ENCODE data around the gene CERS6.

CERS6 gene

DNA sequence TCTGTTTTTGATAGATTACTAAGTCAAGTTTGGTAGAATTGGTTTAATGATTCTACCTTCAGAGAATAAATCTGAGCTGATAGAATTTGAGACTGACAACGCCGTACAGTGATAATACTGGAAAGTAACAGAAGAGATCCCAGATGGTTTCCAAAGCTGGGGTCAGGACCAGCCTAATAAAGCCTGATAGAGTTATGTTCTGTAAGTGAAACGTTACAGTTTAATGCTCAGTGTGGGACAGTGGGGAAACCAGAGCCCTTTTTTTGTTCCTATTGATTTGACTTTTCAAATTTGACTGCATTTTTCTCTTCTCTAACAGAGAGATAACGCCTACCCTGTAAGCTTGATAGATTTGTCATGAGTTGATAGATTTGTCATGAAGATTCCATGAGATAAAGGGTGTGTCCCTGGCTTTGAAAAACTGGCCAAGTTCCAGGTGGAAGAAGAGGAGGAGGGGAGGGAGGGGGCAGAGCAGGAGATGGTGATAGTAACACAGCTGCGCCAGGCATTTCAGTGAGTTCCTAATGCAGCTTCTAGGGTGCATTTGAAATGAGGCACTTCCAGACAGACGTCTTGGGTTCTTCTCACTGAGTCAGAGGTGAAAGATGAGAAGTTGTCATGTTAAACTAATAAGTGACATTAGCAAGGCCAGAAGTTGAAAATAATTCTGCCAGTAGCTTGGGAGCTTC, 65.1 kb downstream of the CERS6 start:
- H3K4me3 ChIP-seq (ENCODE audit: low read depth, low read length), result no peak overlapping the region
- no peak for TF ChIP-seq CTCF (IDR thresholded peaks at IDR 0.05; ENCODE audit: low read depth, low read length)

- TF ChIP-seq CTCF (IDR thresholded peaks at IDR 0.05; ENCODE audit: low read depth, low read length), result no peak
- no peak overlapping the region for H3K4me3 ChIP-seq (ENCODE audit: low read depth, low read length)
These were observed 66.4 kb downstream of the CERS6 start for GRCh38 chr2:168522446-168522845.

GRCh38 chr2:168524005-168524404, 67.9 kb downstream of the CERS6 start:
- no peak overlapping the region for H3K4me3 ChIP-seq (ENCODE audit: low read depth, low read length)
- no peak for TF ChIP-seq CTCF (IDR thresholded peaks at IDR 0.05; ENCODE audit: low read depth, low read length)

- no peak for TF ChIP-seq CTCF (IDR thresholded peaks at IDR 0.05; ENCODE audit: low read depth, low read length)
- no peak overlapping the region for H3K4me3 ChIP-seq (ENCODE audit: low read depth, low read length)
These were observed 68.9 kb downstream of the CERS6 start for GRCh38 chr2:168525020-168525419.

DNA sequence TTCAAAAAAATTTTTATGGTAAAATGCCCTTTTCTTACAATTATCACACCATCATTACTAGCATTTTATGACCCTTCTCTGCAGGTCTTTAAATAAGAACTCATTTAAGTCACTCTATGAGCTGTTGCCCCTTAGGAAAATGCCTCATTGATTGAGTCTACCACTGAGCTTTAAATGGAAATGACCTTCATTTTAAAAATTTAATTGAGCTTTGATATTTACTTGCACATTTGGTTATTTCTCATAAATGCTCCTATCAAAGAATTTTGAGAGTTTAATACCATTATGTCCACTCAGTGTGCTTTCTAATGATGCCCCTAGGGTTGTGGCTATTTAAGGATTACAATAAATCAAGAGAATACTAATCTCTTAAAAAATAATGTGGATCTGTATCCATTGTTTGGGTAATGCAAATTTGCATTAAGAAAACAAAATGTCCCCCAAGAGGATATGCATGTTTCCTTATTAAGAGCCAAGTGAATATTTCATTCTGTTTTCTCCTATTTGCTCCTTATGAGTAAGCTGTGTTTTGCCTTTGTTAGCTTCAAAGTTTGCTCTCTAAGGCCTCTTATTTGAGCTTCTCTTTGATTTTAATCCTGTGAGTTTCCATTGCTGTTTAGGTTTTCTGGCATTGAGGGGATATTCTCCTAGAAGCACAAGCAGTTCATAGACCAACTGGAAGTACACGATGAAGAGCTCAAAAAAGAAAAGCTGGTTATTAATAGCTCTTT, 69.8 kb downstream of the CERS6 start:
- no peak overlapping the region for H3K4me3 ChIP-seq (ENCODE audit: low read depth, low read length)
- no peak for TF ChIP-seq CTCF (IDR thresholded peaks at IDR 0.05; ENCODE audit: low read depth, low read length)

GRCh38 chr2:168526641-168527040, 70.6 kb downstream of the CERS6 start:
- no peak overlapping the region for H3K4me3 ChIP-seq (ENCODE audit: low read depth, low read length)

More at GRCh38 chr2:168526641-168527040, 70.6 kb downstream of the CERS6 start:
- TF ChIP-seq CTCF (IDR thresholded peaks at IDR 0.05; ENCODE audit: low read depth, low read length), result no peak

Data from WI38 (cell line).